Gastroesophageal sphincter (tissue), 3 donors: ENCODE results near the gene HGFAC.

Experiments used
- CTCF ChIP-seq, 4 experiments: fragments of 200-600 bp in 2 of 4; fragments of 450-650 bp in 2 of 4; sonication (generic) in 1 of 4; IDR thresholded peaks; one replicate each; pipeline ENCODE4 v1.5.1; 2017 to 2019; ENCODE audit warnings: antibody characterized with exemption in 4 of 4, mild to moderate bottlenecking in 2 of 4, moderate library complexity in 2 of 4
- EP300 ChIP-seq: sonication (generic); formaldehyde crosslinking; IDR thresholded peaks from one replicate; pipeline ENCODE4 v1.6.1; 2017; ENCODE audit warnings: antibody characterized with exemption, mild to moderate bottlenecking
- POLR2A ChIP-seq, 2 donors: fragments of 450-650 bp; IDR thresholded peaks; one replicate each; pipeline ENCODE4 v1.6.1; 2017; ENCODE audit warnings: antibody characterized with exemption in 2 of 2, mild to moderate bottlenecking in 2 of 2, moderate library complexity in 1 of 2
- POLR2AphosphoS5 ChIP-seq: sonication (generic); formaldehyde crosslinking; IDR thresholded peaks from one replicate; pipeline ENCODE4 v1.6.1; 2017; ENCODE audit warnings: antibody characterized with exemption

- TF ChIP-seq POLR2A (IDR thresholded peaks at IDR 0.05) (no peak), EP300 (no peak), POLR2AphosphoS5 (no peak), CTCF (IDR thresholded peaks at IDR 0.05) (no peak)
Measured at GRCh38 chr4:3418029-3418762, 23.6 kb upstream of the HGFAC start.
